Measurements from ENCODE around the gene FFAR3.

FFAR3 gene

DNA sequence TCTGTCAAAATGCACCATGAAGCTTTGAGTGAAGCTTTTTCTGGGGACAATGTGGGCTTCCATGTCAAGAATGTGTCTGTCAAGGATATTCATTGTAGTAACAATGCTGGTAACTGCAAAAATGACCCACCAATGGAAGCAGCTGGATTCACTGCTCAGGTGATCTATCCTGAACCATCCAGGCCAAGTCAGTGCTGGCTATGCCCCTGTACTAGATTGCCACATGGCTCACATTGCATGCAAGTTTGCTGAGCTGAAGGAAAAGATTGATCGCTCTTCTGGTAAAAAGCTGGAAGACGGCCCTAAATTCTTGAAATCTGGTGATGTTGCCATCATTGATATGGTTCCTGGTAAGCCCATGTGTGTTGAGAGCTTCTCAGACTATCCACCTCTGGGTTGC lies 25.3 kb downstream of the FFAR3 start:
- TF ChIP-seq, protein P1, sequence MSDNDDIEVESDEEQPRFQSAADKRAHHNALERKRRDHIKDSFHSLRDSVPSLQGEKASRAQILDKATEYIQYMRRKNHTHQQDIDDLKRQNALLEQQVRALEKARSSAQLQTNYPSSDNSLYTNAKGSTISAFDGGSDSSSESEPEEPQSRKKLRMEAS (IDR thresholded peaks at IDR 0.05; ENCODE audit: low read depth, low read length): no peak
- TF ChIP-seq MYC (IDR thresholded peaks at IDR 0.05; ENCODE audit: low read depth, low read length) (no peak), POLR2A (IDR thresholded peaks at IDR 0.05; ENCODE audit: extremely low read depth, insufficient read length) (no peak)
- TF ChIP-seq, protein P2, sequence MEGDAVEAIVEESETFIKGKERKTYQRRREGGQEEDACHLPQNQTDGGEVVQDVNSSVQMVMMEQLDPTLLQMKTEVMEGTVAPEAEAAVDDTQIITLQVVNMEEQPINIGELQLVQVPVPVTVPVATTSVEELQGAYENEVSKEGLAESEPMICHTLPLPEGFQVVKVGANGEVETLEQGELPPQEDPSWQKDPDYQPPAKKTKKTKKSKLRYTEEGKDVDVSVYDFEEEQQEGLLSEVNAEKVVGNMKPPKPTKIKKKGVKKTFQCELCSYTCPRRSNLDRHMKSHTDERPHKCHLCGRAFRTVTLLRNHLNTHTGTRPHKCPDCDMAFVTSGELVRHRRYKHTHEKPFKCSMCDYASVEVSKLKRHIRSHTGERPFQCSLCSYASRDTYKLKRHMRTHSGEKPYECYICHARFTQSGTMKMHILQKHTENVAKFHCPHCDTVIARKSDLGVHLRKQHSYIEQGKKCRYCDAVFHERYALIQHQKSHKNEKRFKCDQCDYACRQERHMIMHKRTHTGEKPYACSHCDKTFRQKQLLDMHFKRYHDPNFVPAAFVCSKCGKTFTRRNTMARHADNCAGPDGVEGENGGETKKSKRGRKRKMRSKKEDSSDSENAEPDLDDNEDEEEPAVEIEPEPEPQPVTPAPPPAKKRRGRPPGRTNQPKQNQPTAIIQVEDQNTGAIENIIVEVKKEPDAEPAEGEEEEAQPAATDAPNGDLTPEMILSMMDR (IDR thresholded peaks at IDR 0.05; ENCODE audit: low read depth, low read length): no peak
- no peak overlapping the region for H3K4me3 ChIP-seq (ENCODE audit: low read depth, low read length)
- no peak for DNase-seq (ENCODE audit: low read depth)

DNA sequence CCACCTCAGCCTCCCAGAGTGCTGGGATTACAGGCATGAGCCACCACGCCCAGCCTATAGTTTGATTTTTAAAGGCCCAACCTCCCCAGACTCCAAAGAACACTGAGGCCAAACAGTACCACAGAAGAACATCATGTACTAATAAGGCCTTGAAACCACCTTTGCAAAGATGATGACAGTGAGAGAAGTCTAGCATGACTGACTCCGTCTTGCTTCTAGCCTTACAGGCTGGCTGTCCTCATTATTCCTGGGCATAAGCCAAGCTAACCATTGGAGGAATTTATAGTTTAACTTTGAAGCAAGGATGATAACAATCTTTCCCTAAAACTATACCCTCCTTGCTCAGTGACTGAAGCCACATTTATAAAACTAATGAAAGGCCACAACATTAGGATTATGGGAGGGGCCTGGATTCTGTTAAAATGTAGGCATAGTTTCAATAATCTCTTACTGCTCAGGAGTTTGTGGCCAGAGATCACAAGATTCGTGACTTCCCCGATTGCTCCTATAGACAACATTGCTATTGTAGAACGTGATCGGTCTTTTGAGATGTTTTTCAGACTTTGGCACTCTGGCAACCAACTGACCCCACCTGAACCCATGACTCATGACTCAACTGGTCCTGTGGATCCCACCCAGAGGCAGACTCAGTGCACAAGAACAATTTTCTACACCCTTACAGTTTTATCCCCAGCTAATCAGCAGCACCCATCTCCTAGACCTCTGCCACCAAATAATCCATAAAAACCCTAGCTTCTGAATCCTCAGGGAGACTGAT lies 30.2 kb downstream of the FFAR3 start:
- TF ChIP-seq MYC (IDR thresholded peaks at IDR 0.05; ENCODE audit: low read depth, low read length) (no peak), POLR2A (IDR thresholded peaks at IDR 0.05; ENCODE audit: extremely low read depth, insufficient read length) (no peak)
- TF ChIP-seq, protein P2 (IDR thresholded peaks at IDR 0.05; ENCODE audit: low read depth, low read length): no peak
- TF ChIP-seq, protein P1 (IDR thresholded peaks at IDR 0.05; ENCODE audit: low read depth, low read length): no peak
- DNase-seq (ENCODE audit: low read depth): no peak
- H3K4me3 ChIP-seq (ENCODE audit: low read depth, low read length): no peak overlapping the region

DNA sequence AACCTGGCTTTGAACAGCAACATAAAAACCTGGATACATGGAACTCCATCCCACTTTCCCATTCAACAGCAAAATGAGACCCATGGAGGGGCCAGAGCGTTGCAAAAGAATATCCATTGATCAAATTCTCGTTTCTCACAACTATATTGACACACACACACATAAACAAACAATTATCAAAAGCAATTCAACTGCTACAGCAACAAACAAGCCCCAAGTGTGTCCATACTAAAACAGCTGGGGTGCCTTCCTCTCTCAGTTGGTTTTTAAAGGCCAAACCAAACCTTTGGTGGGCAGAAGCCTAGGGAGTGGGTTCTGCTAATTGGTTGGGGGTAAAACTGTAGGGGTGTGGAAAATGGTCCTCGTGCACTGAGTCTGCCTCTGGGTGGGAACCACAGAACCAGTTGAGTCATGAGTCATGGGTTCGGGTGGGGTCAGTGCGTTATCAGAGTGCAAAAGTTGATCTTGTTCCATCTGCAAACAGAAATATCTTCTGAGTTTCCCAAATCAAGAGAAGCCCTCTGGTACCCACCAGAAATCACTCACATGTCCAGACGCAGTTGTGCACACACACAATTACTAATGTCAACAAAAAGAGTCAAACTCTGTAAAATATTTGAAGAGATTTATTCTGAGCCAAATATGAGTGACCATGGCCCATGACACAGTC lies 31.1 kb downstream of the FFAR3 start:
- DNase-seq (ENCODE audit: low read depth): no peak
- H3K4me3 ChIP-seq (ENCODE audit: low read depth, low read length): no peak overlapping the region
- TF ChIP-seq, protein P2 (IDR thresholded peaks at IDR 0.05; ENCODE audit: low read depth, low read length): no peak
- no peak for TF ChIP-seq MYC (IDR thresholded peaks at IDR 0.05; ENCODE audit: low read depth, low read length)
- TF ChIP-seq, protein P1 (IDR thresholded peaks at IDR 0.05; ENCODE audit: low read depth, low read length): no peak
- TF ChIP-seq POLR2A (IDR thresholded peaks at IDR 0.05; ENCODE audit: extremely low read depth, insufficient read length): no peak

DNA sequence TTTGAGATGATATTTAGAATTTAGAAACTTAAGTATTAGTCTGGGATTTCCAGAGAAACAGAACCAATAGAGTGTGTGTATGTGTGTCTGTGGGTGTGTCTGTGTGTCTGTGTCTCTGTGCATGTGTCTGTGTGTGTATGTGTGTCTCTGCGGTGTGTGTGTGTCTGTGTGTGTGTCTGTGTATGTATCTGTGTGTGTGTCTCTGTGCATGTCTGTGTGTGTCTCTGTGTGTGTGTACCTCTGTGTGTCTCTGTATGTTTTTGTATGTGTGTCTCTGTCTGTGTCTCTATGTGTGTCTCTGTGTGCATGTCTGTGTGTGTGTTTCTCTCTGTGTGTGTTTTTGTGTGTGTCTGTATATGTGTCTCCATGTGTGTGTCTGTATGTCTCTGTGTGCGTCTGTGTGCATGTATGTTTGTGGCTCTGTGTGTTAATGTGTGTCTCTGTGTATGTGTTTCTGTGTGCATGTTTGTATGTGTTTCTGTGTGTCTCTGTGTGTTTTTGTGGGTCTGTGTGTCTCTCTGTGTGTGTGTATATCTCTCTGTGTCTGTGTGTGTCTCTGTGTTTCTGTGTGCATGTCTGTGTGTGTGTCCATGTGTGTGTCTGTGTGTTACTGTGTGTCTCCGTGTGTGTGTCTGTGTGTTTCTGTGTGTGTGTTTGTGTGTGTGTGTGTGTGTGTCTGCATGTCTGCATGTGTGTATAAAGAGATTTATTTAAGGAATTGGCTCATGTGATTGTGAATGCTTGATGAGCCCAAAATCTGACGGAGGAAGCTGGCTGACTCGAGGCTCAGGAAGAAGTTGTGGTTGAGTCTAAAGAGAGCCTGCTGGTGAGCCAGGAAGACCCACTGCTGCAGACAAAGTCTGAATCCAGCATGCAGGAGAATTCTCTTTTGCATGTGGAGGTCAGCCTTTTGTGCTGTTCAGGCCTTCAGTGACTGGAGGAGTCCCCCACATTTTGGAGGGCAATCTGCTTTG lies 34.8 kb downstream of the FFAR3 start:
- TF ChIP-seq POLR2A (IDR thresholded peaks at IDR 0.05; ENCODE audit: extremely low read depth, insufficient read length): no peak
- TF ChIP-seq, protein P1 (IDR thresholded peaks at IDR 0.05; ENCODE audit: low read depth, low read length): no peak
- TF ChIP-seq, protein P2 (IDR thresholded peaks at IDR 0.05; ENCODE audit: low read depth, low read length): no peak
- no peak for TF ChIP-seq MYC (IDR thresholded peaks at IDR 0.05; ENCODE audit: low read depth, low read length)
- DNase-seq (ENCODE audit: low read depth): no peak
- no peak overlapping the region for H3K4me3 ChIP-seq (ENCODE audit: low read depth, low read length)

DNA sequence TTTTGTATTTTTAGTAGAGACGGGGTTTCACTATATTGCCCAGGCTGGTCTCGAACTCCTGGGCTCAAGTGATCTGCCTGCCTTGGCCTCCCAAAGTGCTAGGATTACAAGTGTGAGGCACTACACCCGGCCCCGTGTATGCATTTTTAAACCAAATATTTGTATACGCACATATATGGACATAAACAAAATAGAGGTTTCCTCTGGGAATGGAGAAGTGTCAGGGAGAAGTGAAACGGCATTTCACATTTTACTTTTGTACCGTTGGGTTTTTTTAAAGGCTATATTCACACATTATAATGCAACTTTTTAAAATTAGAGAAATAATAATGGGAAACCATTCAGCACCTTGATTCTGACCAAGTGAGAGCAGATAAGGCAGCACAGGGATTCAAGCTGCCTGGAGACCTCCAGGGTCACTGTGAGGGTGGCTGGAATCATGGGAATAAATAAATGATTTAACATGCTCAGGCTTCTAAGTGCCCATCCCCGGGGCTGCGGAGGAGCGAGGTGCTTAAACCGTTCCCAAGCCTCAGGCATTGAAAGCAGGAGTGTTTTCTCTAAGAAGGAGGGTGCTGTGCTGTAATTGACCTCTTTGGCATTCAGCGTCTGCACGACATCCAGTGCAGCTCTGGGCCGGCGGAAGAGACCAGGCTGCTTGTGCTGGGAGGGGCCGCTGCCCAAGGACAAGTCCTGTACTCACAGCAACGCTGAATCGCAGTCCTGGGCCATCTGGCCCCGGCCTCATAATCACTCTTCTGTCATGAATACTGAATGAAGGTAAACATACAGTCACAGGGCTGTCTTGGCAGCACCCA lies 37.3 kb downstream of the FFAR3 start:
- no peak for TF ChIP-seq MYC (IDR thresholded peaks at IDR 0.05; ENCODE audit: low read depth, low read length)
- TF ChIP-seq POLR2A (IDR thresholded peaks at IDR 0.05; ENCODE audit: extremely low read depth, insufficient read length): no peak
- TF ChIP-seq, protein P1 (IDR thresholded peaks at IDR 0.05; ENCODE audit: low read depth, low read length): no peak
- TF ChIP-seq, protein P2 (IDR thresholded peaks at IDR 0.05; ENCODE audit: low read depth, low read length): no peak
- no peak for DNase-seq (ENCODE audit: low read depth)
- no peak overlapping the region for H3K4me3 ChIP-seq (ENCODE audit: low read depth, low read length)
